NCI-H345 (cell line): ENCODE measurements around the gene PPM1B.
"Not testable (repeated sequence)": the region's sequence is repeated elsewhere in the genome, so short reads cannot be mapped to it uniquely, and the experiment has no call there.

ENCODE experiments used
- DNase-seq: peaks from one replicate; lab custom pipeline; 2025; lab: John Stamatoyannopoulos, UW

PPM1B gene

GRCh38 chr2:44168681-44169154 lies at the start of gene PPM1B:
PPM1B (plus strand) TSS chr2:44168875; CDS start chr2:44201200, 32,325 bp downstream.
- no peak for DNase-seq

- no peak for DNase-seq
These were observed 48.8 kb upstream of the PPM1B start for GRCh38 chr2:44119878-44120277.

- DNase-seq, result no peak
These were observed 48.2 kb upstream of the PPM1B start for GRCh38 chr2:44120428-44120827.

GRCh38 chr2:44121899-44122298 lies 46.8 kb upstream of the PPM1B start:
- DNase-seq, result no peak

- DNase-seq, result no peak
These were observed 44.2 kb upstream of the PPM1B start for GRCh38 chr2:44124500-44124899.

- DNase-seq, result no peak
These were observed 42.4 kb upstream of the PPM1B start for GRCh38 chr2:44126106-44126797.

- DNase-seq, result no peak
These were observed 38.2 kb upstream of the PPM1B start for GRCh38 chr2:44130441-44130840.

GRCh38 chr2:44131177-44131576 lies 37.5 kb upstream of the PPM1B start:
- DNase-seq, result no peak

- DNase-seq, result not testable (repeated sequence)
These were observed 35.1 kb upstream of the PPM1B start for GRCh38 chr2:44133602-44134001.

- no peak for DNase-seq
These were observed 33.8 kb upstream of the PPM1B start for GRCh38 chr2:44134848-44135247.

GRCh38 chr2:44135296-44135695 lies 33.4 kb upstream of the PPM1B start:
- no peak for DNase-seq

GRCh38 chr2:44135771-44136170 lies 32.9 kb upstream of the PPM1B start:
- no peak for DNase-seq

- no peak for DNase-seq
These were observed 32.4 kb upstream of the PPM1B start for GRCh38 chr2:44136252-44136651.

- DNase-seq, result no peak
These were observed 31.6 kb upstream of the PPM1B start for GRCh38 chr2:44137048-44137447.

- no peak for DNase-seq
These were observed 30.7 kb upstream of the PPM1B start for GRCh38 chr2:44137872-44138551.

GRCh38 chr2:44139741-44140140 lies 28.9 kb upstream of the PPM1B start:
- DNase-seq, result no peak

- DNase-seq, result no peak
These were observed 26.4 kb upstream of the PPM1B start for GRCh38 chr2:44142306-44142705.

GRCh38 chr2:44143701-44144100 lies 25.0 kb upstream of the PPM1B start:
- DNase-seq, result no peak

- DNase-seq, result no peak
These were observed 19.7 kb upstream of the PPM1B start for GRCh38 chr2:44148999-44149398.

GRCh38 chr2:44150473-44150872 lies 18.2 kb upstream of the PPM1B start:
- DNase-seq, result no peak

GRCh38 chr2:44152865-44153669 lies 15.6 kb upstream of the PPM1B start:
- DNase-seq, result no peak

- DNase-seq, result no peak
These were observed 12.8 kb upstream of the PPM1B start for GRCh38 chr2:44155666-44156446.
